Measurements from ENCODE around the gene ZC3H10. TPM values are rescaled to one million over a fixed set of nuclear protein-coding genes. Genes with fewer than 3 reads are reported as not detected.
A peak's percentile ranks its signal among the peaks of the same experiment; 100 is the strongest.

ZC3H10 gene
- total and polyA plus RNA-seq, 2 of the 13 experiments (the other 11 are each of a cell fraction or from before 2014, with no cell fraction given) = 0.70 to 2.3 TPM

DNA sequence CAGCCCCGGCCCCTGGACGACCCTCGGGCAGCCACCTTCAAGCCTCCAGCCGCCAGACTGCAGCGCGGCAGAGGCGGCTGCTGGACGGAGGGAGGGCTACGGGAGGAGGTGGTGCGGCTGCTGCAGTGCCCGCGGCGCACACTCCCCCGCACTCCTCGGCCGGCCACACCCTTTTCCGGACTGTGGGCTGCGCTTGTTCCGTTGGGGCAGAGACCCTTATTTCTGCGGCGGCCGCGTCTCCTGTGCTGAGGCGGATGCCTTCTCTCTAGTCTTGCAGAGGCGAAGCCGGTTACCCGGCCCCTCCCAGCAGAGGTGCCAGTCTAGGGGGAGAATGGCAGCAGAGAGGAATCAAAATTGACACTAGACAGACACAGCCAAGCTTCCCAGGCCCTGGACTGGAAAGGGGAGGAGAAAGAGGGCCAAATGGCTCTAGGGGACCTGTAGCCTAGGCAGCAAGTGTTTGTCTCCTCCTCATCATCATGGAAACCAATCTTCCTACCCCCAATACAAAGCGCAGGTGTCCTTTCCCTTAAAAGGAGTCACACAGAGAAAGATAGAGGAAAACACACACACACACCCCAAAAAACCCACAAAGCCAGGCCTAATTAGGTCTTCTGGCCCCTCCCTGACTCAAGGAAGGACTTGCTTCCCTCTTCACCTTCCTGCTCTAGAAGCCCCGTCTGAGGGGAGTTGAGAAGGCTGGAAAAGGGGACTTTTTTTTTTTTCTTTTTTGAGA is 11.3 kb downstream of the ZC3H10 start (continued):
- TF ChIP-seq MYNN (CRISPR knock-in tag; IDR thresholded peaks at IDR 0.05; ENCODE audit: low read depth) (peak; percentile 26; the same call in 1 of the 2 replicates), DRAP1 (CRISPR knock-in tag; IDR thresholded peaks at IDR 0.05) (peak; percentile 26; the same call in 1 of the 2 replicates), PAWR (CRISPR knock-in tag; IDR thresholded peaks at IDR 0.05; ENCODE audit: borderline replicate concordance) (no peak), HOXA5 (CRISPR knock-in tag; IDR thresholded peaks at IDR 0.05) (0 out of 2 replicates have a peak, but pooled peaks have one; percentile 23), GPN1 (CRISPR knock-in tag; IDR thresholded peaks at IDR 0.05; ENCODE audit: borderline replicate concordance) (no peak), ZBED4 (CRISPR knock-in tag; IDR thresholded peaks at IDR 0.05; ENCODE audit: borderline replicate concordance) (no peak), NRL (CRISPR knock-in tag; IDR thresholded peaks at IDR 0.05; ENCODE audit: borderline replicate concordance) (no peak), PTBP1 (IDR thresholded peaks at IDR 0.05; ENCODE audit: low read depth, low read length, poor library complexity, severe bottlenecking) (no peak), JUNB (CRISPR knock-in tag; IDR thresholded peaks at IDR 0.05; ENCODE audit: borderline replicate concordance) (no peak), ZBTB14 (CRISPR knock-in tag; IDR thresholded peaks at IDR 0.05) (no peak), HMG20A (CRISPR knock-in tag; IDR thresholded peaks at IDR 0.05; ENCODE audit: borderline replicate concordance) (no peak), ZNF468 (CRISPR knock-in tag; IDR thresholded peaks at IDR 0.05) (no peak), U2AF2 (IDR thresholded peaks at IDR 0.05; ENCODE audit: low read depth, low read length) (no peak), MIER3 (CRISPR knock-in tag; IDR thresholded peaks at IDR 0.05; ENCODE audit: borderline replicate concordance) (no peak), KLF12 (CRISPR knock-in tag; IDR thresholded peaks at IDR 0.05; ENCODE audit: borderline replicate concordance) (no peak), SNAI1 (CRISPR knock-in tag; IDR thresholded peaks at IDR 0.05; ENCODE audit: borderline replicate concordance) (no peak)
- TF ChIP-seq, protein P1, sequence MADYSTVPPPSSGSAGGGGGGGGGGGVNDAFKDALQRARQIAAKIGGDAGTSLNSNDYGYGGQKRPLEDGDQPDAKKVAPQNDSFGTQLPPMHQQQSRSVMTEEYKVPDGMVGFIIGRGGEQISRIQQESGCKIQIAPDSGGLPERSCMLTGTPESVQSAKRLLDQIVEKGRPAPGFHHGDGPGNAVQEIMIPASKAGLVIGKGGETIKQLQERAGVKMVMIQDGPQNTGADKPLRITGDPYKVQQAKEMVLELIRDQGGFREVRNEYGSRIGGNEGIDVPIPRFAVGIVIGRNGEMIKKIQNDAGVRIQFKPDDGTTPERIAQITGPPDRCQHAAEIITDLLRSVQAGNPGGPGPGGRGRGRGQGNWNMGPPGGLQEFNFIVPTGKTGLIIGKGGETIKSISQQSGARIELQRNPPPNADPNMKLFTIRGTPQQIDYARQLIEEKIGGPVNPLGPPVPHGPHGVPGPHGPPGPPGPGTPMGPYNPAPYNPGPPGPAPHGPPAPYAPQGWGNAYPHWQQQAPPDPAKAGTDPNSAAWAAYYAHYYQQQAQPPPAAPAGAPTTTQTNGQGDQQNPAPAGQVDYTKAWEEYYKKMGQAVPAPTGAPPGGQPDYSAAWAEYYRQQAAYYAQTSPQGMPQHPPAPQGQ (CRISPR knock-in tag; IDR thresholded peaks at IDR 0.05; ENCODE audit: borderline replicate concordance) = no peak

All from HepG2 (cell line).